22Rv1 (cell line): Measurements from ENCODE around the gene DDX41.

Source experiments
- ZFX ChIP-seq: fragments of 450-650 bp; IDR thresholded peaks from 2 replicates; pipeline ENCODE4 v1.6.1; 2017; ENCODE audit warnings: antibody characterized with exemption, borderline replicate concordance
- TF ChIP-seq, protein P1 (sequence below): fragments of 450-650 bp; IDR thresholded peaks from 2 replicates; pipeline ENCODE4 v1.5.1; 2017; ENCODE audit warnings: mild to moderate bottlenecking

DNA sequence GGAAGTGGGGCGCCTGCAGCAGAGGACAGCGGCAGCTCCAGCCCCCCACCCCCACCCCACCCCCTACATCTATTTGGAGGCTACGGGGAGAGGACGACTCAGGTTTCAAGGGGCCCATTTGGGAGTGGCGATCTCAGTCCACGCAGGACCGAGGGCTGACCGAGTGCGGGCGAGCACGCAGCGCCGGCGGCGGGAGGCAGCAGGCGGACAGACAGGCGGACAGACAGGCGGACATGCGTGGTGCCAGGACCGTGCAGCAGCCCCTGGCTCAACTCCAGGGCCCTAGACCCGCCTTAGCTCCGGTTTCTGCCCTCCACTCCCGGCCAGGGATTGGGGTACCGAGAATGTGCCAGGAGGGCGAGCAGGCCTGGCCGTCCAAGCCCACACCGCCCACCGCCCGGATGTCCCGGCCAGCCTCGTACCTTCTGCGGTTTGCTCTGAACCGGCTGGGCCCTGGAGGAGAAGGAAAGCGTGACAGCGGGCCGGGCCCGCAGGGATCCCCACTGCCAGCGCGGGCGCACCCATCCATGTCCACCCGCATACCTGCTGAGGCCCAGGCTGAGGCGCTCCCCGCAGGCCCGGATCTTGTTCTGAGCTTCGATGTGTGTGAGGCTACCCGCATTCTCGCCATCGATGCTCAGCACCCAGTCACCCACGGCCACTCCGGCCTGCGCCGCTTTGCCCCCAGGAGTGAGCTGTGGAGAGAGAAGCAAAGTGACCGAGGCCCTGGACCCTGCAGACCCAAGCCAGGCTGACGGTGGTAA lies 24.6 kb downstream of the DDX41 start:
- TF ChIP-seq, protein P1, sequence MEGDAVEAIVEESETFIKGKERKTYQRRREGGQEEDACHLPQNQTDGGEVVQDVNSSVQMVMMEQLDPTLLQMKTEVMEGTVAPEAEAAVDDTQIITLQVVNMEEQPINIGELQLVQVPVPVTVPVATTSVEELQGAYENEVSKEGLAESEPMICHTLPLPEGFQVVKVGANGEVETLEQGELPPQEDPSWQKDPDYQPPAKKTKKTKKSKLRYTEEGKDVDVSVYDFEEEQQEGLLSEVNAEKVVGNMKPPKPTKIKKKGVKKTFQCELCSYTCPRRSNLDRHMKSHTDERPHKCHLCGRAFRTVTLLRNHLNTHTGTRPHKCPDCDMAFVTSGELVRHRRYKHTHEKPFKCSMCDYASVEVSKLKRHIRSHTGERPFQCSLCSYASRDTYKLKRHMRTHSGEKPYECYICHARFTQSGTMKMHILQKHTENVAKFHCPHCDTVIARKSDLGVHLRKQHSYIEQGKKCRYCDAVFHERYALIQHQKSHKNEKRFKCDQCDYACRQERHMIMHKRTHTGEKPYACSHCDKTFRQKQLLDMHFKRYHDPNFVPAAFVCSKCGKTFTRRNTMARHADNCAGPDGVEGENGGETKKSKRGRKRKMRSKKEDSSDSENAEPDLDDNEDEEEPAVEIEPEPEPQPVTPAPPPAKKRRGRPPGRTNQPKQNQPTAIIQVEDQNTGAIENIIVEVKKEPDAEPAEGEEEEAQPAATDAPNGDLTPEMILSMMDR, result no peak
- TF ChIP-seq ZFX, result no peak
